ENCODE results near the gene ARSG.

ARSG gene

GRCh38 chr17:68449021-68449739 is 157.9 kb downstream of the ARSG start:
- DNase-seq = no peak
- H3K4me1 Mint-ChIP-seq (ENCODE audit: low read depth) = no peaks in the 10 kb centered on the region
- H3K36me3 Mint-ChIP-seq (ENCODE audit: low read depth) = peaks cover 21% of the 10 kb centered on the region
- no peak overlapping the region for H3K27ac Mint-ChIP-seq
- H3K9me3 Mint-ChIP-seq = no peaks in the 10 kb centered on the region
- H3K27me3 Mint-ChIP-seq = no peaks in the 10 kb centered on the region
- H3K4me3 Mint-ChIP-seq = no peak overlapping the region

- Mint-ChIP-seq H3K27ac (no peak overlapping the region), H3K4me3 (no peak overlapping the region), H3K36me3 (ENCODE audit: low read depth) (peaks cover 21% of the 10 kb centered on the region), H3K9me3 (no peaks in the 10 kb centered on the region), H3K27me3 (no peaks in the 10 kb centered on the region), H3K4me1 (ENCODE audit: low read depth) (no peaks in the 10 kb centered on the region)
- DNase-seq = no peak
Observed at GRCh38 chr17:68450391-68450790, 159.1 kb downstream of the ARSG start.

GRCh38 chr17:68450801-68451200 is 159.5 kb downstream of the ARSG start:
- Mint-ChIP-seq H3K9me3 (no peaks in the 10 kb centered on the region), H3K4me1 (ENCODE audit: low read depth) (peaks cover 1% of the 10 kb centered on the region), H3K27me3 (no peaks in the 10 kb centered on the region), H3K27ac (no peak overlapping the region), H3K36me3 (ENCODE audit: low read depth) (peaks cover 21% of the 10 kb centered on the region), H3K4me3 (no peak overlapping the region)
- DNase-seq = no peak

- peaks cover 21% of the 10 kb centered on the region for H3K36me3 Mint-ChIP-seq (ENCODE audit: low read depth)
- H3K4me3 Mint-ChIP-seq = no peak overlapping the region
- H3K27ac Mint-ChIP-seq = no peak overlapping the region
- peaks cover 11% of the 10 kb centered on the region for H3K4me1 Mint-ChIP-seq (ENCODE audit: low read depth)
- H3K27me3 Mint-ChIP-seq = peaks cover 2% of the 10 kb centered on the region
- H3K9me3 Mint-ChIP-seq = no peaks in the 10 kb centered on the region
- no peak for DNase-seq
Observed at GRCh38 chr17:68451670-68452354, 160.5 kb downstream of the ARSG start.

GRCh38 chr17:68452724-68453290 is 161.5 kb downstream of the ARSG start:
- DNase-seq = no peak
- H3K27ac Mint-ChIP-seq = no peak overlapping the region
- peaks cover 16% of the 10 kb centered on the region for H3K4me1 Mint-ChIP-seq (ENCODE audit: low read depth)
- no peak overlapping the region for H3K4me3 Mint-ChIP-seq
- H3K9me3 Mint-ChIP-seq = no peaks in the 10 kb centered on the region
- H3K36me3 Mint-ChIP-seq (ENCODE audit: low read depth) = peaks cover 21% of the 10 kb centered on the region
- peaks cover 2% of the 10 kb centered on the region for H3K27me3 Mint-ChIP-seq

GRCh38 chr17:68453991-68454665 is 162.8 kb downstream of the ARSG start:
- Mint-ChIP-seq H3K27me3 (peaks cover 2% of the 10 kb centered on the region), H3K4me3 (no peak overlapping the region), H3K27ac (no peak overlapping the region), H3K36me3 (ENCODE audit: low read depth) (peaks cover 14% of the 10 kb centered on the region), H3K9me3 (no peaks in the 10 kb centered on the region), H3K4me1 (ENCODE audit: low read depth) (peaks cover 26% of the 10 kb centered on the region)
- no peak for DNase-seq

GRCh38 chr17:68455901-68456338 is 164.6 kb downstream of the ARSG start:
- H3K27ac Mint-ChIP-seq = no peak overlapping the region

GRCh38 chr17:68456339-68457167 is 165.3 kb downstream of the ARSG start:
- Mint-ChIP-seq H3K27ac (peak overlapping the region; percentile 77), H3K36me3 (ENCODE audit: low read depth) (peaks cover 2% of the 10 kb centered on the region), H3K4me1 (ENCODE audit: low read depth) (peaks cover 49% of the 10 kb centered on the region), H3K9me3 (no peaks in the 10 kb centered on the region), H3K27me3 (peaks cover 2% of the 10 kb centered on the region), H3K4me3 (peak overlapping the region; percentile 81)
- DNase-seq = no peak

More at GRCh38 chr17:68455901-68456338, 164.6 kb downstream of the ARSG start:
- Mint-ChIP-seq H3K9me3 (no peaks in the 10 kb centered on the region), H3K36me3 (ENCODE audit: low read depth) (peaks cover 4% of the 10 kb centered on the region), H3K4me1 (ENCODE audit: low read depth) (peaks cover 42% of the 10 kb centered on the region), H3K27me3 (peaks cover 2% of the 10 kb centered on the region), H3K4me3 (peak overlapping the region; percentile 81)
- DNase-seq = no peak

GRCh38 chr17:68457168-68457538 is 165.9 kb downstream of the ARSG start, which contains the start of gene WIPI1:
WIPI1 (minus strand) TSS chr17:68457496; CDS start chr17:68457421, 75 bp downstream.
- Mint-ChIP-seq H3K27ac (peak within 1 kb of the TSS; percentile 87), H3K4me1 (ENCODE audit: low read depth) (peaks cover 55% of the 10 kb centered on the region), H3K36me3 (ENCODE audit: low read depth) (no peaks in the 10 kb centered on the region), H3K27me3 (peaks cover 2% of the 10 kb centered on the region), H3K9me3 (no peaks in the 10 kb centered on the region), H3K4me3 (peak within 1 kb of the TSS; percentile 81)
- no peak for DNase-seq

GRCh38 chr17:68457539-68458259 is 166.4 kb downstream of the ARSG start:
- peak; percentile 99 for DNase-seq
- H3K27ac Mint-ChIP-seq = peak overlapping the region; percentile 87
- H3K4me1 Mint-ChIP-seq (ENCODE audit: low read depth) = peaks cover 59% of the 10 kb centered on the region
- H3K9me3 Mint-ChIP-seq = no peaks in the 10 kb centered on the region
- peak overlapping the region; percentile 78 for H3K4me3 Mint-ChIP-seq
- H3K36me3 Mint-ChIP-seq (ENCODE audit: low read depth) = no peaks in the 10 kb centered on the region
- peaks cover 2% of the 10 kb centered on the region for H3K27me3 Mint-ChIP-seq

- H3K27ac Mint-ChIP-seq = peak overlapping the region; percentile 87
- H3K27me3 Mint-ChIP-seq = peaks cover 2% of the 10 kb centered on the region
Observed at GRCh38 chr17:68458260-68459036, 167.2 kb downstream of the ARSG start.

GRCh38 chr17:68459037-68459639 is 167.8 kb downstream of the ARSG start:
- DNase-seq = no peak
- Mint-ChIP-seq H3K9me3 (no peaks in the 10 kb centered on the region), H3K4me3 (no peak overlapping the region), H3K27me3 (peaks cover 2% of the 10 kb centered on the region), H3K4me1 (ENCODE audit: low read depth) (peaks cover 64% of the 10 kb centered on the region), H3K36me3 (ENCODE audit: low read depth) (no peaks in the 10 kb centered on the region), H3K27ac (peak overlapping the region; percentile 33)

More at GRCh38 chr17:68458260-68459036, 167.2 kb downstream of the ARSG start:
- no peaks in the 10 kb centered on the region for H3K9me3 Mint-ChIP-seq
- no peak for DNase-seq
- H3K36me3 Mint-ChIP-seq (ENCODE audit: low read depth) = no peaks in the 10 kb centered on the region
- peaks cover 64% of the 10 kb centered on the region for H3K4me1 Mint-ChIP-seq (ENCODE audit: low read depth)
- peak overlapping the region; percentile 78 for H3K4me3 Mint-ChIP-seq
